WTC11 (cell line): ENCODE results near the gene MRPL10. TPM values are rescaled to one million over a fixed set of nuclear protein-coding genes. Genes with fewer than 3 reads are reported as not detected.

ENCODE experiments used
- ARID4B ChIP-seq: sonication (generic); formaldehyde crosslinking; IDR thresholded peaks from 2 replicates; pipeline ENCODE4 v1.8.0; 2023; ENCODE audit warnings: missing genetic modification reagents, mild to moderate bottlenecking, borderline replicate concordance
- CREB1 ChIP-seq: sonication (generic); formaldehyde crosslinking; IDR thresholded peaks from 2 replicates; pipeline ENCODE4 v1.8.0; 2023; ENCODE audit warnings: mild to moderate bottlenecking, missing genetic modification reagents
- E2F4 ChIP-seq: sonication (generic); formaldehyde crosslinking; IDR thresholded peaks from 2 replicates; pipeline ENCODE4 v1.8.1; 2022; ENCODE audit warnings: low read depth, mild to moderate bottlenecking, moderate library complexity, missing genetic modification reagents, borderline replicate concordance
- GRHL2 ChIP-seq: fragments of 250-450 bp; sonication (Bioruptor Pico); IDR thresholded peaks from 2 replicates; pipeline ENCODE4 v1.8.0; 2022; ENCODE audit warnings: mild to moderate bottlenecking, moderate library complexity; ENCODE audit not compliant: insufficient replicate concordance, severe bottlenecking
- JUN ChIP-seq: sonication (generic); formaldehyde crosslinking; IDR thresholded peaks from 2 replicates; pipeline ENCODE4 v1.8.0; 2023; ENCODE audit warnings: mild to moderate bottlenecking, missing genetic modification reagents
- KAT7 ChIP-seq: sonication (generic); formaldehyde crosslinking; IDR thresholded peaks from 2 replicates; pipeline ENCODE4 v1.8.1; 2023; ENCODE audit warnings: missing genetic modification reagents, mild to moderate bottlenecking, borderline replicate concordance
- RORB ChIP-seq: fragments of 250-450 bp; sonication (Bioruptor Pico); IDR thresholded peaks from 2 replicates; pipeline ENCODE4 v1.9.0; 2021; ENCODE audit warnings: mild to moderate bottlenecking
- SP1 ChIP-seq: sonication (generic); formaldehyde crosslinking; conservative IDR thresholded peaks from 2 replicates; pipeline ENCODE4 v1.8.1; 2022; ENCODE audit warnings: missing genetic modification reagents
- ZNF396 ChIP-seq: fragments of 250-450 bp; sonication (Bioruptor Pico); IDR thresholded peaks from 2 replicates; pipeline ENCODE4 v1.8.0; 2021; ENCODE audit warnings: mild to moderate bottlenecking, moderate library complexity, borderline replicate concordance
- ZNF416 ChIP-seq: fragments of 250-450 bp; sonication (Bioruptor Pico); IDR thresholded peaks from 2 replicates; pipeline ENCODE4 v1.9.0; 2021; ENCODE audit warnings: mild to moderate bottlenecking, inconsistent platforms
- total RNA-seq: library from RNA; stranded (reverse); gene quantifications from 3 replicates; pipeline ENCODE4 v1.2.3, GENCODE V29; 2021
- TF ChIP-seq, protein P1 (sequence below): fragments of 250-450 bp; sonication (Bioruptor Pico); conservative IDR thresholded peaks from 2 replicates; pipeline ENCODE4 v1.9.0; 2021; ENCODE audit warnings: mild to moderate bottlenecking
- TF ChIP-seq, protein P2 (sequence below): sonication (generic); formaldehyde crosslinking; IDR thresholded peaks from 2 replicates; pipeline ENCODE4 v1.8.0; 2023; ENCODE audit warnings: mild to moderate bottlenecking, missing genetic modification reagents
- TF ChIP-seq, protein P3 (sequence below): sonication (generic); formaldehyde crosslinking; IDR thresholded peaks from 2 replicates; pipeline ENCODE4 v1.8.1; 2023; ENCODE audit warnings: mild to moderate bottlenecking, moderate library complexity, missing genetic modification reagents
- TF ChIP-seq, protein P4 (sequence below): fragments of 250-450 bp; sonication (Bioruptor Pico); IDR thresholded peaks from 2 replicates; pipeline ENCODE4 v1.9.0; 2021; ENCODE audit warnings: mild to moderate bottlenecking, borderline replicate concordance
- TF ChIP-seq, protein P5 (sequence below): sonication (generic); formaldehyde crosslinking; IDR thresholded peaks from 2 replicates; pipeline ENCODE4 v1.8.1; 2022; ENCODE audit warnings: low read depth, missing genetic modification reagents, borderline replicate concordance

The MRPL10 gene
- total RNA-seq, 1 experiment from 2014 or later = 80.1 TPM

- TF ChIP-seq ZNF396 = no peak
- TF ChIP-seq, protein P1, sequence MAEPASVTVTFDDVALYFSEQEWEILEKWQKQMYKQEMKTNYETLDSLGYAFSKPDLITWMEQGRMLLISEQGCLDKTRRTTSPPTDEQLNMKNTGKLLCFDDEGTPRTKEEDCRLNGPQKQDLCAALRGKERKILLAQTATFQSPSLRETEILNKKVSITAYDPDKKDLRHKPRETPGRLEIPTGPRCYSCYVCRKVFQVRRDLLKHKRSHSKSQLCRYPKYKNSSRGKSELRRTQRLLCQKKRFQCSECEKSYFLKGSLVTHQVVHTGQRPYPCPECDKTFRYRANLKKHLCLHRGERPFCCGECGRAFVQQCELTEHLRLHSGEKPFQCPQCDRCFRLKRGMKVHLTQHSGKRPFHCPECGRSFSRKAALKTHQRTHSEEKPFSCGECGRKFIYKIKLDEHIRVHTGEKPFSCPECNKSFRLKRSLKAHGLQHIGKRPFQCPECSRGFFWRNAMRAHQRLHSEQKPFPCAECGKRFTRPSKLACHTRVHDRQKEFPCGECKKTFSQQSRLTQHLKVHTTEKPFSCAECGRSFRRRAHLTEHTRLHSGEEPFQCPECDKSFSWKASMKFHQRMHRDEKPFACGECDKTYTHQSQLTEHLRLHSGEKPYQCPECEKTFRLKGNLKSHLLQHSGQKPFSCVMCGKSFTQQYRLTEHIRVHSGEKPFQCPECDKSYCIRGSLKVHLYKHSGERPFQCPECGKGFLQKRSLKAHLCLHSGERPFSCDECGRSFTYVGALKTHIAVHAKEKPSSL (CRISPR knock-in tag) = no peak
- TF ChIP-seq, protein P2, sequence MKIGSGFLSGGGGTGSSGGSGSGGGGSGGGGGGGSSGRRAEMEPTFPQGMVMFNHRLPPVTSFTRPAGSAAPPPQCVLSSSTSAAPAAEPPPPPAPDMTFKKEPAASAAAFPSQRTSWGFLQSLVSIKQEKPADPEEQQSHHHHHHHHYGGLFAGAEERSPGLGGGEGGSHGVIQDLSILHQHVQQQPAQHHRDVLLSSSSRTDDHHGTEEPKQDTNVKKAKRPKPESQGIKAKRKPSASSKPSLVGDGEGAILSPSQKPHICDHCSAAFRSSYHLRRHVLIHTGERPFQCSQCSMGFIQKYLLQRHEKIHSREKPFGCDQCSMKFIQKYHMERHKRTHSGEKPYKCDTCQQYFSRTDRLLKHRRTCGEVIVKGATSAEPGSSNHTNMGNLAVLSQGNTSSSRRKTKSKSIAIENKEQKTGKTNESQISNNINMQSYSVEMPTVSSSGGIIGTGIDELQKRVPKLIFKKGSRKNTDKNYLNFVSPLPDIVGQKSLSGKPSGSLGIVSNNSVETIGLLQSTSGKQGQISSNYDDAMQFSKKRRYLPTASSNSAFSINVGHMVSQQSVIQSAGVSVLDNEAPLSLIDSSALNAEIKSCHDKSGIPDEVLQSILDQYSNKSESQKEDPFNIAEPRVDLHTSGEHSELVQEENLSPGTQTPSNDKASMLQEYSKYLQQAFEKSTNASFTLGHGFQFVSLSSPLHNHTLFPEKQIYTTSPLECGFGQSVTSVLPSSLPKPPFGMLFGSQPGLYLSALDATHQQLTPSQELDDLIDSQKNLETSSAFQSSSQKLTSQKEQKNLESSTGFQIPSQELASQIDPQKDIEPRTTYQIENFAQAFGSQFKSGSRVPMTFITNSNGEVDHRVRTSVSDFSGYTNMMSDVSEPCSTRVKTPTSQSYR = no peak
- TF ChIP-seq ZNF416 (CRISPR knock-in tag) = no peak
- TF ChIP-seq, protein P3, sequence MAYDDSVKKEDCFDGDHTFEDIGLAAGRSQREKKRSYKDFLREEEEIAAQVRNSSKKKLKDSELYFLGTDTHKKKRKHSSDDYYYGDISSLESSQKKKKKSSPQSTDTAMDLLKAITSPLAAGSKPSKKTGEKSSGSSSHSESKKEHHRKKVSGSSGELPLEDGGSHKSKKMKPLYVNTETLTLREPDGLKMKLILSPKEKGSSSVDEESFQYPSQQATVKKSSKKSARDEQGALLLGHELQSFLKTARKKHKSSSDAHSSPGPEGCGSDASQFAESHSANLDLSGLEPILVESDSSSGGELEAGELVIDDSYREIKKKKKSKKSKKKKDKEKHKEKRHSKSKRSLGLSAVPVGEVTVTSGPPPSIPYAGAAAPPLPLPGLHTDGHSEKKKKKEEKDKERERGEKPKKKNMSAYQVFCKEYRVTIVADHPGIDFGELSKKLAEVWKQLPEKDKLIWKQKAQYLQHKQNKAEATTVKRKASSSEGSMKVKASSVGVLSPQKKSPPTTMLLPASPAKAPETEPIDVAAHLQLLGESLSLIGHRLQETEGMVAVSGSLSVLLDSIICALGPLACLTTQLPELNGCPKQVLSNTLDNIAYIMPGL (CRISPR knock-in tag) = peak; percentile 52; the same call in 1 of the 2 replicates
- TF ChIP-seq JUN (CRISPR knock-in tag) = no peak
- no peak for TF ChIP-seq RORB (CRISPR knock-in tag)
- TF ChIP-seq, protein P4, sequence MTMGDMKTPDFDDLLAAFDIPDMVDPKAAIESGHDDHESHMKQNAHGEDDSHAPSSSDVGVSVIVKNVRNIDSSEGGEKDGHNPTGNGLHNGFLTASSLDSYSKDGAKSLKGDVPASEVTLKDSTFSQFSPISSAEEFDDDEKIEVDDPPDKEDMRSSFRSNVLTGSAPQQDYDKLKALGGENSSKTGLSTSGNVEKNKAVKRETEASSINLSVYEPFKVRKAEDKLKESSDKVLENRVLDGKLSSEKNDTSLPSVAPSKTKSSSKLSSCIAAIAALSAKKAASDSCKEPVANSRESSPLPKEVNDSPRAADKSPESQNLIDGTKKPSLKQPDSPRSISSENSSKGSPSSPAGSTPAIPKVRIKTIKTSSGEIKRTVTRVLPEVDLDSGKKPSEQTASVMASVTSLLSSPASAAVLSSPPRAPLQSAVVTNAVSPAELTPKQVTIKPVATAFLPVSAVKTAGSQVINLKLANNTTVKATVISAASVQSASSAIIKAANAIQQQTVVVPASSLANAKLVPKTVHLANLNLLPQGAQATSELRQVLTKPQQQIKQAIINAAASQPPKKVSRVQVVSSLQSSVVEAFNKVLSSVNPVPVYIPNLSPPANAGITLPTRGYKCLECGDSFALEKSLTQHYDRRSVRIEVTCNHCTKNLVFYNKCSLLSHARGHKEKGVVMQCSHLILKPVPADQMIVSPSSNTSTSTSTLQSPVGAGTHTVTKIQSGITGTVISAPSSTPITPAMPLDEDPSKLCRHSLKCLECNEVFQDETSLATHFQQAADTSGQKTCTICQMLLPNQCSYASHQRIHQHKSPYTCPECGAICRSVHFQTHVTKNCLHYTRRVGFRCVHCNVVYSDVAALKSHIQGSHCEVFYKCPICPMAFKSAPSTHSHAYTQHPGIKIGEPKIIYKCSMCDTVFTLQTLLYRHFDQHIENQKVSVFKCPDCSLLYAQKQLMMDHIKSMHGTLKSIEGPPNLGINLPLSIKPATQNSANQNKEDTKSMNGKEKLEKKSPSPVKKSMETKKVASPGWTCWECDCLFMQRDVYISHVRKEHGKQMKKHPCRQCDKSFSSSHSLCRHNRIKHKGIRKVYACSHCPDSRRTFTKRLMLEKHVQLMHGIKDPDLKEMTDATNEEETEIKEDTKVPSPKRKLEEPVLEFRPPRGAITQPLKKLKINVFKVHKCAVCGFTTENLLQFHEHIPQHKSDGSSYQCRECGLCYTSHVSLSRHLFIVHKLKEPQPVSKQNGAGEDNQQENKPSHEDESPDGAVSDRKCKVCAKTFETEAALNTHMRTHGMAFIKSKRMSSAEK (CRISPR knock-in tag) = no peak
- TF ChIP-seq E2F4 (CRISPR knock-in tag) = no peak
- TF ChIP-seq KAT7 (CRISPR knock-in tag) = no peak
- no peak for TF ChIP-seq GRHL2 (CRISPR knock-in tag)
- peak; percentile 46; the same call in 1 of the 2 replicates for TF ChIP-seq ARID4B (CRISPR knock-in tag)
- peak; percentile 83 for TF ChIP-seq SP1 (CRISPR knock-in tag)
- TF ChIP-seq, protein P5, sequence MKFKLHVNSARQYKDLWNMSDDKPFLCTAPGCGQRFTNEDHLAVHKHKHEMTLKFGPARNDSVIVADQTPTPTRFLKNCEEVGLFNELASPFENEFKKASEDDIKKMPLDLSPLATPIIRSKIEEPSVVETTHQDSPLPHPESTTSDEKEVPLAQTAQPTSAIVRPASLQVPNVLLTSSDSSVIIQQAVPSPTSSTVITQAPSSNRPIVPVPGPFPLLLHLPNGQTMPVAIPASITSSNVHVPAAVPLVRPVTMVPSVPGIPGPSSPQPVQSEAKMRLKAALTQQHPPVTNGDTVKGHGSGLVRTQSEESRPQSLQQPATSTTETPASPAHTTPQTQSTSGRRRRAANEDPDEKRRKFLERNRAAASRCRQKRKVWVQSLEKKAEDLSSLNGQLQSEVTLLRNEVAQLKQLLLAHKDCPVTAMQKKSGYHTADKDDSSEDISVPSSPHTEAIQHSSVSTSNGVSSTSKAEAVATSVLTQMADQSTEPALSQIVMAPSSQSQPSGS (CRISPR knock-in tag) = no peak
- TF ChIP-seq CREB1 (CRISPR knock-in tag) = no peak
These were observed at the start of gene MRPL10, which contains the start of gene LRRC46 (continued) for GRCh38 chr17:47831003-47831933.
